Panc1 (cell line): ENCODE measurements around the gene NPB. TPM values are rescaled to one million over a fixed set of nuclear protein-coding genes. Genes with fewer than 3 reads are reported as not detected.

Experiments used
- ATAC-seq: fragments of 200-7000 bp; cut with Tn5 transposase; 2 replicates; pipeline ENCODE4 v1.9.1; 2020; ENCODE audit warnings: mild to moderate bottlenecking, moderate library complexity
- BruUV-seq: library from RNA; stranded (reverse); fragments of 400-500 nt; replicated peaks from 2 replicates; lab custom pipeline; 2021; lab: Mats Ljungman, UMichigan
- CTCF ChIA-PET: fragments of 300-600 bp; sonication (Branson Sonifier 250); formaldehyde crosslinking; loops from one replicate; lab custom pipeline; 2022; ENCODE audit warnings: antibody characterized with exemption; lab: Charles Lee
- POLR2A ChIA-PET: fragments of 300-600 bp; sonication (Branson Sonifier 250); formaldehyde crosslinking; loops from one replicate; lab custom pipeline; 2022; ENCODE audit warnings: antibody characterized with exemption; lab: Charles Lee
- DNase-seq: peaks from one replicate; pipeline ENCODE4 v3.0.0-alpha.2; 2010; ENCODE audit warnings: low read depth, low spot score
- H3K27ac ChIP-seq: 2 replicates; pipeline ENCODE4 v1.5.1; 2011; ENCODE audit warnings: mild to moderate bottlenecking, low read length, inconsistent platforms
- H3K27me3 ChIP-seq: fragments of 200-500 bp; sonication (Bioruptor generic); 2 replicates; pipeline ENCODE4 v1.6.0; 2014; ENCODE audit warnings: low read length, inconsistent platforms; ENCODE audit not compliant: control insufficient read depth, insufficient read depth
- H3K36me3 ChIP-seq: fragments of 200-500 bp; sonication (Bioruptor generic); 2 replicates; pipeline ENCODE4 v1.5.1; 2014; ENCODE audit warnings: inconsistent platforms, mild to moderate bottlenecking, low read length, moderate library complexity; ENCODE audit not compliant: control insufficient read depth, insufficient read depth
- H3K4me1 ChIP-seq: 2 replicates; pipeline ENCODE4 v1.5.1; 2011; ENCODE audit warnings: inconsistent platforms, mild to moderate bottlenecking, low read length, moderate library complexity; ENCODE audit not compliant: control insufficient read depth, insufficient read depth
- H3K4me3 ChIP-seq, 2 experiments: 2 replicates each; pipeline ENCODE4 v1.5.1; 2011 to 2012; ENCODE audit warnings: low read depth in 2 of 2, low read length in 2 of 2, mild to moderate bottlenecking in 2 of 2, inconsistent platforms in 1 of 2, moderate library complexity in 1 of 2
- H3K9me3 ChIP-seq: fragments of 200-500 bp; sonication (Bioruptor generic); 2 replicates; pipeline ENCODE4 v1.5.1; 2014; ENCODE audit warnings: low read depth, mild to moderate bottlenecking, inconsistent platforms, low read length, moderate library complexity; ENCODE audit not compliant: control insufficient read depth, insufficient read depth
- CTCF ChIP-seq: fragments of 450-650 bp; IDR thresholded peaks from 2 replicates; pipeline ENCODE4 v1.5.1; 2017; ENCODE audit warnings: mild to moderate bottlenecking
- POLR2AphosphoS5 ChIP-seq: IDR thresholded peaks from 2 replicates; pipeline ENCODE4 v1.6.1; 2012; ENCODE audit warnings: mild to moderate bottlenecking, low read depth, low read length, moderate library complexity
- SIN3A ChIP-seq: IDR thresholded peaks from 2 replicates; pipeline ENCODE4 v1.6.1; 2012; ENCODE audit warnings: low read depth, mild to moderate bottlenecking, low read length, moderate library complexity, borderline replicate concordance; ENCODE audit not compliant: insufficient read depth
- TCF7L2 ChIP-seq: IDR thresholded peaks from 2 replicates; pipeline ENCODE4 v1.6.1; 2011; ENCODE audit warnings: mild to moderate bottlenecking, low read depth, low read length, inconsistent platforms
- in situ Hi-C: cut with HindIII; loops from 2 replicates; pipeline ENCODE4 v1.10.0; 2016; ENCODE audit warnings: low sequenced_read_pairs, low pct_unique_long_range_greater_than_20kb
- intact Hi-C: fragments of 100-400 bp; cut with micrococcal nuclease; formaldehyde crosslinking; loops from one replicate; pipeline ENCODE4 v1.10.0; 2022; ENCODE audit not compliant: unreplicated experiment
- total RNA-seq: library from RNA; stranded (reverse); gene quantifications from one replicate; pipeline ENCODE4 v1.2.1, GENCODE V29; 2021; ENCODE audit not compliant: unreplicated experiment
- TF ChIP-seq, protein P1 (sequence below), 2 experiments: IDR thresholded peaks; 2 replicates each; pipeline ENCODE4 v1.6.1; 2011 to 2012; ENCODE audit warnings: low read depth in 2 of 2, control low read depth in 1 of 2, low read length in 1 of 2, mild to moderate bottlenecking in 1 of 2, moderate library complexity in 1 of 2; ENCODE audit not compliant: insufficient read depth in 1 of 2

NPB gene
- total RNA-seq, 1 experiment from 2014 or later, result 3.9 TPM

- ChIA-PET POLR2A (no interaction called here), CTCF (no interaction called here)
- in situ Hi-C loops (no loop called here), intact Hi-C loops (no loop called here)
- no TSS peak for BruUV-seq
- no peak overlapping the region for H3K4me3 ChIP-seq
- no peaks in the 10 kb centered on the region for H3K9me3 ChIP-seq
- no peaks in the 10 kb centered on the region for H3K27me3 ChIP-seq
- peaks cover 33% of the 10 kb centered on the region for H3K36me3 ChIP-seq
- TF ChIP-seq CTCF (no peak), POLR2AphosphoS5 (peak; percentile 57; the same call in 1 of the 2 replicates), TCF7L2 (no peak), SIN3A (no peak)
- TF ChIP-seq, protein P1, sequence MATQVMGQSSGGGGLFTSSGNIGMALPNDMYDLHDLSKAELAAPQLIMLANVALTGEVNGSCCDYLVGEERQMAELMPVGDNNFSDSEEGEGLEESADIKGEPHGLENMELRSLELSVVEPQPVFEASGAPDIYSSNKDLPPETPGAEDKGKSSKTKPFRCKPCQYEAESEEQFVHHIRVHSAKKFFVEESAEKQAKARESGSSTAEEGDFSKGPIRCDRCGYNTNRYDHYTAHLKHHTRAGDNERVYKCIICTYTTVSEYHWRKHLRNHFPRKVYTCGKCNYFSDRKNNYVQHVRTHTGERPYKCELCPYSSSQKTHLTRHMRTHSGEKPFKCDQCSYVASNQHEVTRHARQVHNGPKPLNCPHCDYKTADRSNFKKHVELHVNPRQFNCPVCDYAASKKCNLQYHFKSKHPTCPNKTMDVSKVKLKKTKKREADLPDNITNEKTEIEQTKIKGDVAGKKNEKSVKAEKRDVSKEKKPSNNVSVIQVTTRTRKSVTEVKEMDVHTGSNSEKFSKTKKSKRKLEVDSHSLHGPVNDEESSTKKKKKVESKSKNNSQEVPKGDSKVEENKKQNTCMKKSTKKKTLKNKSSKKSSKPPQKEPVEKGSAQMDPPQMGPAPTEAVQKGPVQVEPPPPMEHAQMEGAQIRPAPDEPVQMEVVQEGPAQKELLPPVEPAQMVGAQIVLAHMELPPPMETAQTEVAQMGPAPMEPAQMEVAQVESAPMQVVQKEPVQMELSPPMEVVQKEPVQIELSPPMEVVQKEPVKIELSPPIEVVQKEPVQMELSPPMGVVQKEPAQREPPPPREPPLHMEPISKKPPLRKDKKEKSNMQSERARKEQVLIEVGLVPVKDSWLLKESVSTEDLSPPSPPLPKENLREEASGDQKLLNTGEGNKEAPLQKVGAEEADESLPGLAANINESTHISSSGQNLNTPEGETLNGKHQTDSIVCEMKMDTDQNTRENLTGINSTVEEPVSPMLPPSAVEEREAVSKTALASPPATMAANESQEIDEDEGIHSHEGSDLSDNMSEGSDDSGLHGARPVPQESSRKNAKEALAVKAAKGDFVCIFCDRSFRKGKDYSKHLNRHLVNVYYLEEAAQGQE (IDR thresholded peaks at IDR 0.05; ENCODE audit: insufficient read depth in 1 of 2, low read depth in 2 of 2, low read length in 1 of 2), result no peak
- H3K27ac ChIP-seq, result no peak overlapping the region
- DNase-seq, result no peak
- no peak for ATAC-seq
- peaks cover 9% of the 10 kb centered on the region for H3K4me1 ChIP-seq
Observed at GRCh38 chr17:81885454-81885853, 16.6 kb upstream of the NPB start.

GRCh38 chr17:81885869-81886548 is 16.0 kb upstream of the NPB start:
- peak; percentile 67 for ATAC-seq
- in situ Hi-C loops, result no loop called here
- no peak overlapping the region for H3K4me3 ChIP-seq
- BruUV-seq, result no TSS peak
- intact Hi-C loops, result no loop called here
- peaks cover 36% of the 10 kb centered on the region for H3K36me3 ChIP-seq
- no peak overlapping the region for H3K27ac ChIP-seq
- DNase-seq, result no peak
- ChIA-PET POLR2A (interaction anchor here (1.1 kb wide), 1 partner anchor 12 kb away, joined by 3 read pairs; no protein-coding TSS in a partner anchor), CTCF (no interaction called here)
- H3K4me1 ChIP-seq, result peaks cover 9% of the 10 kb centered on the region
- TF ChIP-seq POLR2AphosphoS5 (0 out of 2 replicates have a peak, but pooled peaks have one; percentile 22), SIN3A (no peak)
- no peaks in the 10 kb centered on the region for H3K9me3 ChIP-seq
- H3K27me3 ChIP-seq, result no peaks in the 10 kb centered on the region
